Left ventricle myocardium inferior (tissue), 1 donor: Measurements from ENCODE around the gene COX10. TPM values are rescaled to one million over a fixed set of nuclear protein-coding genes. Genes with fewer than 3 reads are reported as not detected.
"Not testable (repeated sequence)": the region's sequence is repeated elsewhere in the genome, so short reads cannot be mapped to it uniquely, and the experiment has no call there.

Experiments
- DNase-seq: peaks from one replicate; pipeline ENCODE4 v3.0.0-alpha.2; 2020
- H3K27ac ChIP-seq: fragments of 200-600 bp; replicated peaks from 2 replicates; pipeline ENCODE4 v1.8.0; 2021
- H3K27me3 ChIP-seq: fragments of 200-600 bp; 2 replicates; pipeline ENCODE4 v1.8.0; 2021; ENCODE audit warnings: low read depth
- H3K36me3 ChIP-seq: fragments of 200-600 bp; 2 replicates; pipeline ENCODE4 v1.8.0; 2021
- H3K4me1 ChIP-seq: fragments of 200-600 bp; 2 replicates; pipeline ENCODE4 v1.8.0; 2021
- H3K4me3 ChIP-seq: fragments of 200-600 bp; 2 replicates; pipeline ENCODE4 v1.8.0; 2021; ENCODE audit warnings: mild to moderate bottlenecking, moderate library complexity
- H3K9me3 ChIP-seq: fragments of 200-600 bp; replicated peaks from 2 replicates; pipeline ENCODE4 v1.8.0; 2021
- CTCF ChIP-seq: fragments of 200-600 bp; IDR thresholded peaks from 2 replicates; pipeline ENCODE4 v1.8.0; 2021; ENCODE audit warnings: antibody characterized with exemption, mild to moderate bottlenecking, borderline replicate concordance
- intact Hi-C: fragments of 100-400 bp; cut with micrococcal nuclease; formaldehyde crosslinking; loops from one replicate; pipeline ENCODE4 v1.11.0; 2022
- total RNA-seq: library from RNA; stranded (reverse); fragmentation: NEBNext Ultra II Directional; extraction: Animal tissue kit (Norgen Biotek cat#: 25700); gene quantifications from one replicate; pipeline ENCODE4 v1.2.1, GENCODE V29; 2021
- donor health status: DM: no; HTN: yes; CAD: no; lungs with severe emphysema.

COX10 gene
- total RNA-seq, 1 donor from 2014 or later = 46.3 TPM

DNA sequence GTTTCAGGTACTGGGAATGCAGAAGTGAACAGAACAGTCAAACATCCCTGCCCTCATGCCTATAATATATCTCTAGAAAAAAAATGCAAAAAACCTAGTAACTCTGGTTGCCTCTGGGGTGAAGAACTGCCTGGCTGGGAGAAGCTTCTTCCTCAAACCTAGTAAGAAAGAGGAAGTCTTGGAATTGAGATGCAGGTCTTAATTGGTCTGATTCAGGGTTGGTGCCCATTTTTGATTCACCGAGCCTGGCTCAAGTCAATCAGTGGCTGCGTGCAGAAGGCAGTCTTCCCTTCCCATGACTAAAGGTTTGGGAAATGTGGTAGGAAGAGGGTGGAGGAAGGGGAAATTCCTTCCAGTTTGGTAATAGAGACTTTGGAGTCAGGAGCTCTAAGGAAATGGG lies 145.0 kb downstream of the COX10 start:
- TF ChIP-seq CTCF = no peak
- no peaks in the 10 kb centered on the region for H3K9me3 ChIP-seq
- no peak for DNase-seq
- H3K36me3 ChIP-seq = peaks cover 8% of the 10 kb centered on the region
- H3K27ac ChIP-seq = no peak overlapping the region
- no peaks in the 10 kb centered on the region for H3K27me3 ChIP-seq
- intact Hi-C loops = no loop called here
- H3K4me3 ChIP-seq = no peak overlapping the region
- no peaks in the 10 kb centered on the region for H3K4me1 ChIP-seq

DNA sequence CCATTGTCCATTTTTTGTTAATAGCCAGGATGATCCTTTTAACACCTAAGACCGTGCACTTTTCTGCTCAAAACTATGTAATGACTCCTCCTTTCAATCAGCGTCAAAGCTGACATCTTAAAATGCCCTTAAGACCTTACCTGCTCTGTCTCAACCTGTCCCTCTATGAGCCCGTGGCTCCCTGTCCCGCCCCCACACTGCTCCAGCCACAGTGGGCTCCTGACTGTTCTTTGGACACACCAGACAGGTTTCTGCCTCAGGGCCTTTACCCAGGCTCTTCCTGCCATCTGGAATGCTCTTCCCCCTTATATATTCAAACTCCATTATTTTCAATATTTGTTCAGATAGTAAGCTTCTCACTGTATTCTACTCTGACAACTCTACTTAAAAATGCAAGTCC lies 153.3 kb downstream of the COX10 start:
- no peaks in the 10 kb centered on the region for H3K36me3 ChIP-seq
- TF ChIP-seq CTCF = no peak
- H3K27me3 ChIP-seq = no peaks in the 10 kb centered on the region
- no peak overlapping the region for H3K4me3 ChIP-seq
- no peak overlapping the region for H3K27ac ChIP-seq
- intact Hi-C loops = no loop called here
- no peaks in the 10 kb centered on the region for H3K9me3 ChIP-seq
- no peak for DNase-seq
- no peaks in the 10 kb centered on the region for H3K4me1 ChIP-seq

GRCh38 chr17:14225254-14225980 lies 156.1 kb downstream of the COX10 start:
- DNase-seq = no peak
- no peaks in the 10 kb centered on the region for H3K9me3 ChIP-seq
- H3K4me3 ChIP-seq = no peak overlapping the region
- no peaks in the 10 kb centered on the region for H3K27me3 ChIP-seq
- H3K36me3 ChIP-seq = no peaks in the 10 kb centered on the region
- no peak for TF ChIP-seq CTCF
- H3K4me1 ChIP-seq = no peaks in the 10 kb centered on the region
- intact Hi-C loops = no loop called here
- no peak overlapping the region for H3K27ac ChIP-seq

DNA sequence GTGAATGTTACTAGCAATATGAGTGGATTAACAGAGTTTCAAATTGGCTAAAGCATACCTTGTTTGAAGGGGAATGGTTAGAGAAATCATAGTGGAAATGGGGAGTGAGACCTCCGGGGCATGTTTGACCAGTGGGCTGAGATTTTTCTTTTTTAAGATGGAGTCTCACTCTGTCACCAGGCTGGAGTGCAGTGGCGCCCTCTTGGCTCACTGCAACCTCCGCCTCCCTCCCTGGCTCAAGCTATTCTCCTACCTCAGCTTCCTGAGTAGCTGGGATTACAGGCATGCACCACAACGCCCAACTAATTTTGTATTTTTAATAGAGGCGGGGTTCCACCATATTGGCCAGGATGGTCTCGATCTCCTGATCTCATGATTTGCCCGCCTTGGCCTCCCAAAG lies 157.7 kb downstream of the COX10 start:
- intact Hi-C loops = no loop called here
- DNase-seq = no peak
- Histone ChIP-seq H3K27ac (no peak overlapping the region), H3K9me3 (no peaks in the 10 kb centered on the region), H3K27me3 (no peaks in the 10 kb centered on the region), H3K36me3 (no peaks in the 10 kb centered on the region), H3K4me3 (no peak overlapping the region), H3K4me1 (no peaks in the 10 kb centered on the region)
- TF ChIP-seq CTCF = no peak

DNA sequence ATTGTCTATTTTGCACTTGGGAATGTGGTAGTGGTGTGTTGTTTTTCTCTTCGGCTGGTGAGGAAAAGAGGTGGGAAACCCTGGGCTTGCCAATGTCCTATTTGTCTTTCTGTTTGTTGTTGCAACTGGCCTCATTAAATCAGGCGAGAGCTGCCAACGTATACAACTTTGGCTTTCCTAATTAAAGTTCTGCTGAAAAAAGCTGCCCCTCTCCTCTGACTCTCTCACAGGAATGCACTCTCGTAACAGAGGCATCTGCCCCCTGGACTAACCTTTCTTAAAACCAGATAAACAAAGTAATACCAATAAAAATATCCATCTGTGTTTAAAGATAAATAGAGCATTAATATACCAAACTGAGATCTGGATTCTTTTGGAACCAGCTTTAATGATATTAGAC lies 159.6 kb downstream of the COX10 start:
- intact Hi-C loops = no loop called here

GRCh38 chr17:14231187-14231586 lies 161.9 kb downstream of the COX10 start:
- DNase-seq, H3K27me3 ChIP-seq, H3K9me3 ChIP-seq, H3K27ac ChIP-seq, H3K4me3 ChIP-seq, H3K36me3 ChIP-seq, intact Hi-C loops, H3K4me1 ChIP-seq: not testable (repeated sequence)

More for the DNA sequence above, 159.6 kb downstream of the COX10 start:
- Histone ChIP-seq H3K36me3 (no peaks in the 10 kb centered on the region), H3K27ac (no peak overlapping the region), H3K27me3 (no peaks in the 10 kb centered on the region), H3K9me3 (no peaks in the 10 kb centered on the region), H3K4me1 (no peaks in the 10 kb centered on the region), H3K4me3 (no peak overlapping the region)
- no peak for DNase-seq
- no peak for TF ChIP-seq CTCF

DNA sequence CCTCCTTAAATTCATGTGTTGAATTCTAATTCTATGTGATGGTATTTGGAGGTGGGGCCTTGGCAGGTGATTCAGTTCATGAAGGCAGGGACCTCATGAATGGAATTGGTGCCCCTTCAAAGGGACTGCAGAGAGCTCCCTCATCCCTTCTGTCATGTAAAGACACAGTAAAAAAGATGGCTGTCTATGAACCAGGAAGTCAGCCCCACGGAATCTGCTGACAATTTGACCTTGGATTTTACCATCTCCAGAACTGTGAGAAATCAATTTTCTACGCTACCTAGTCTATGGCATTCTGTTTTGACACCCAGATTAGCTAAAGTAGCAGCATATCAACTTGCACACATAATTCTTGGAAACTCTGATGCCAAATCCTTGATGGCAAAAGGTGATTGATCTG lies 165.7 kb downstream of the COX10 start:
- H3K4me1 ChIP-seq, H3K9me3 ChIP-seq, H3K27ac ChIP-seq, H3K27me3 ChIP-seq, intact Hi-C loops, H3K36me3 ChIP-seq, H3K4me3 ChIP-seq, DNase-seq: not testable (repeated sequence)

GRCh38 chr17:14236032-14236431 lies 166.7 kb downstream of the COX10 start:
- H3K4me1 ChIP-seq, intact Hi-C loops, H3K4me3 ChIP-seq, H3K9me3 ChIP-seq, H3K27ac ChIP-seq, DNase-seq, H3K36me3 ChIP-seq, H3K27me3 ChIP-seq: not testable (repeated sequence)

DNA sequence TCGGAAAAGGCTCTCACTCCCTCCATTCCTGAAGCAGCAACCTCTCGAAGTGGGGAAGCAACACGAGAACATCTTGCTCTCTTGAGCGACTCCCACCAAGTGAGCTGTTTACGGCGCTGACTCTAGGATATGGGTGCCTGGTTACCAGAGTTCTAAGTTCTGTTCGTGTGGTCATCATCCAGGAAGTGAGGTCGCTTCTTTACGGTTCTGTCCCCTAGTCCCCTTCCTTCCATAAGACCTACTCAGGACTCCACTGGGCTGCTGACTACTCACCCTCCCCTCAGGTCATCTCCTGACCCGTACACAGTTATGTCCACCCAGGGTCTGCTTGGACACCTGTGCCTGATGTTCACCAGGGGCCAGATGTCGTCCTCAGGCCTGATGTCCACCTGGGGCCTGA lies 167.5 kb downstream of the COX10 start, which contains the start of gene CDRT15:
Gene CDRT15 (minus strand): TSS at position 101 of the 400 bp plus-strand sequence. CDS start 29 bp downstream, at position 72.
- H3K4me3 ChIP-seq, H3K36me3 ChIP-seq, H3K9me3 ChIP-seq, DNase-seq, H3K27ac ChIP-seq, H3K27me3 ChIP-seq, H3K4me1 ChIP-seq, intact Hi-C loops: not testable (repeated sequence)
